GM19043 (cell line): ENCODE results near the gene OSER1.

Source experiments
- ATAC-seq: cut with Tn5 transposase; IDR thresholded peaks from one replicate; pipeline ENCODE4 v1.9.1; 2021; ENCODE audit warnings: low read depth; ENCODE audit not compliant: unreplicated experiment

Gene OSER1

DNA sequence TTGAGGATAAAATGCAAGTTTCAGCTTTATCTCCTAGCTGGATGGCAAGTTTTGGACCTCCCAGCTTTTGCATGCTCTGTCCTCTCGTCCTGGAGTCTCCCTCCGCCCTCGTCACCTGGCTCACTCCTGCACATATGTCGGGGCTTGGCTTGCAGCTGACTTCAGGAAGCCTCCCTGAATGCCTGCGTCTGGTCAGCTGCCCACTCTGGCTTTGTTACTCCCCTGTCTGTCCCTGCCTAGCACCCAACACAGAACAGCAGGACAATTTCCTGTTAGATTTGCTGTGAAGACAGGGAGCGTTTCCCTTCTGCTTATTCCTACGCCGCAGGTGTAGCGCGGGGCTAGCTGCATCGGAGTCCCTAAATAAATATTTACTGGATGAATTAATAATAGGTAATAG, 29.0 kb downstream of the OSER1 start:
- no peak for ATAC-seq

DNA sequence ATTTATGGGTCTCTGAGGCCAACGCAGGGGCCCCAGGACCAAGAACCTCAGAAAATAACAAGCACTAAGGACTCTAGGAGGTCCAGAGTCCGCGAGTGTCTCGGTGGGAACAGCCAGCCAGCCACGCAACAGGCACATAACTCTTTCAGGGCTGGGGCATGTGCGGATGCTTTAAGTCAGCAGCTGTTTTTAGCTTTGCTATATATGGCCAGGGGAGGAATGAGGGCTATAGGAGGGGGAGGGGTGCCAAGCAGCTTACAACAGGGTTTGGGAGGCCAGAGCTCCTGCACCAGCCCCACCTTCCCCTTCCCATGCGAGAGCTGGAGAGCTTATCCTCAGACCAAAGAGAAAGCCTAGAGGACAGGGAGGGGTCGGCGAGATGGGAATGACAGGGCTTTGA, 29.8 kb downstream of the OSER1 start:
- no peak for ATAC-seq

DNA sequence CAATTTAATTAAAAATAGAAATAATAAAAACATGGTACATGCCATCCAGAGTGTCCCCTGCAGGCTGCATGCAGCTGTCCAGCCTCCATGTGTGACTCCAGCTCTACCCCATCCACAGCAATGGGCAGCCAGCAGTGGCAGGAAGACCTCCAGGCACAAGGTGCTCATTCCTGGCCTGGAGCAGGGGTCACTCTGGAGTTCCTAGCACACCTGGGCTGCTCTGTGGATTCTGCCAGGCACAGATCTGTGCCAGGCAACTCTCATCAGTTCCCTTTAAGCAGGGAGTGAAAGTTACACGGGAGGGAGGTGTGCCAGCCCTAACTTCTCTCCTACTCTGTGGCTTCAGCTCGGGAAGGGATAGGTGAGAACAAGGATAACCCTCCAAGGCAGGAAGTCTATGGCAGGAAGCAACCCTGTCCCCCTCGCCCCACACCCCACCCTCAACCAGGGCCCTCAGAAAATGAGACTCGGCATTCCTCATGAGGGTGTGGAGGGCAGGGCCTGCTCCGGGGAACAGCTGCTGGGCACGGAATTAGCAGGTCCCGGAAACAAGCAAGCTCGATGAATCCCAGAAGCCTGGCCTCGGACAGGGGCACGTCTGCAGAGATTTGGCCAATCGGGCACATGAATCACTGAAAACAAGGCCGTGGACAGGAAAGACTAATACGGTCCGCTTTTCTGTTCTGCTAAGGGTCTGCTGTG, 33.6 kb downstream of the OSER1 start:
- no peak for ATAC-seq

DNA sequence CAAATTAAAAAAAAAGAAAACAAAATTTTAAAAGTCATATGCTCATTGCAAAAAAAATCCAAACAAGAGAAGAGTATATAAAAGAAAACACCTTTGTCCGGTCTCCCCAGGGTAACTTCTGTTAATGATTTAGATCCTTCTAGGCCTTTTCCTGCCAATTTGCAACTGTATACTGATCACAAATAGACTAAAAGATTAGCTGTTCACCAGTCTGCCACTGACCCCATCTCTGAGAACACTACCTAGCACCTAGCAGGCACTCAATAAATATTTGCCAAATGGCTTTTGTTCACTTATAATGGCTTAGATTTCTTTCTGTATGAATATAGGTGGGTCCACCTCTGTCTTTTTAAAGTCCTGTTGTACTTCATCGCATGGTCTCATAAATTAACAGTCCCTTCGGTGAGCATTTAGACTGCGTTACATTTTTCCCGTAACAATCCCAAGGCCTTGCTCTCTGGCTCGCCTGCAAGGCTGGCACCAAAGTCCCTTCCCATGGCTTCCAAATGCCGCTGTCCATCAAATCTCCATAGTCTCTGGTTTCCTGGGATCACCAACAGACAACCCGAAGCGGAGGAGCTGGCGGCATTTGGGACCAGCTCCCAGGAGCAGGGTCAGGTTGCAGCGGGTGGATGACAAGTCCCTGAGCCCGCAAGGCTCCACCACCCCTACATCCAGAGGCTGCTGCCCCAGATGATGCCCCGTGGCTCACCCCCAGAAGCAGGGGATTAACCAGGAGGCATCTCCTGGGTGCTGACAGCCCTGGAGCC, 35.4 kb downstream of the OSER1 start:
- ATAC-seq, result no peak

DNA sequence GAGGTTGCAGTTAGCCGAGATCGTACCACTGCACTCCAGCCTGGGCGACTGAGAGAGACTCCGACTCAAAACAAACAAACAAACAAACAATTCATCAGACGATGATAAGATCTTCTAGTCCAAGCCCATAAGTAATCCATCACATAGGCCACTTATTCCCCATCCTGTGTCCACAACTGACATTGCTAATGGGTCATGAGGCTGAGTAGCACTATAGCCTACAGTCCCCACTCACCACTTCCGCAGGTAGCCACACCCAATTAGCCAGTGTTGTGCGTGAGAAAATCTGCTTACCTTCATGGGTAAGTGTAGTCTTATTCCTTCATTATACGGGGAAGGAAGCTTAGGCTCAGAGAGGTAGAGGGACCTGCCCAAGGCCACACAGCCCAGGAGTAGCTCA, 36.7 kb downstream of the OSER1 start:
- ATAC-seq, result no peak

DNA sequence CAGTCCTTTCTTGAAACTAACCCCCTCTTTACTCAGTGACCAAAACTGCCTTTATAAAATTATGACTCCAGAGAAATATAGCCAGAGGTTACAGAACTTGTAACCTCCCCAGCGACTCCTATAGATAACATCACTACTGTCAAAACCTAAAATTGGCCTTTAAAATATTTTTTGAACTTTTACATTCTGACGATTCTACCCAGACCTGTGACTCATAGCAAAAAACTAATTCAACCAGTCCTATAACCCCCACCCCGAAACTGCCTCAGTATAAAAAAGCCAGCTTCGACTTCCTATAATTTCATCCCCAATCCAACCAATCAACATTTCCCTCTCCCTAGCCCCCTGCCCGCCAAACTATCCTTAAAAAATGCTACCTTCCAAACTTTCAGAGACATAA, 37.5 kb downstream of the OSER1 start:
- no peak for ATAC-seq

DNA sequence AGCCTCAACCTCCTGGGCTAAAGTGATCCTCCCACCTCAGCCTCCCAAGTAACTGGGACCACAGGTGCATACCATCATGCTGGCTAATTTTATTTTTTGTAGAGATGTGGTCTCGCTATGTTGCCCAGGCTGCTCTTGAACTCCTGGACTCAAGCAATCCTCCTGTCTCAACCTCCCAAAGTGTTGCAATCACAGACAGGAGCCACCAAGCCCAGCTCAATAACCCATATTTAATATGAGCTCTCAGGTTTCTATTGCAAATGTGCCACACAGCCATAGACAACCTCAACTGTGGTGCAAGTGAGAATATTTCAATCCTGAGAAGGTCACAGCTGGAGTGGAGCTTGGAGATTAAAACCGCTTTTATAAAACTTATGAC, 38.0 kb downstream of the OSER1 start:
- ATAC-seq, result no peak

DNA sequence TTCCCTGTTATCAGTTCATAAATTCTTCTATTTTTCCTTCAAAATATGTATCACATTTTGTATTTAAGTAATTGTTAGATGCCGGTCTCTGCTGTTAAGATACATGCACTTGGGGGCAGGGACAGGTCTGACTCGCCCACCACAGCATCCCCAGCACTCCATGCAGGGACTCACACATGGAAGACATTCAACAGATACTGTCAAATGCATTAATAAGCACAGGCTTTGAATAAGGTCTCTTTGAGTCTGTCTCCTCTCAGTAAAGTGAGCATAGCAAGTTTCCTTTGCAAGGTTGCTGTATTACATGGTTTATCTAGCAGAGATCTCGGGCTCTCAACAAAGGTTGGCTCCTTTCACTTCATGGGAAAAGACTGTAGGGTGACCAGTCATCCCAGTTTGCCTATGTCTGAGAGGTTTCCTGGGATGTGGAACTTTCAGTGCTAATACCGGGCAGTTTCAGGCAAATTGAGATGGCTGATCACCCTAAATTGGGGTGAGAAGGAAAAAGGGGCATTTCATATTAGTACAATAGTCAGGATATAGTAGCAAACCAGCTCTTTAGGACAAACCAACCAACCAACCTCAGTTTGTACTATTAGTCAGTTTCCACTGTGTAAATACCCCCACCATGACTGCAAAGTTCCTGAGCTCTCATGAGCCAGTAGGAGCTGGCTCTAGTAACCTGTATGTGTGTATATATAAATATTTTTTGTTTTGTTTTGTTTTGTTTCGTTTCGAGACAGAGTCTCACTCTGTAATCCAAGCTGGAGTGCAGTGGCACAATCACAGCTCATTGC, 38.6 kb downstream of the OSER1 start:
- ATAC-seq, result no peak

DNA sequence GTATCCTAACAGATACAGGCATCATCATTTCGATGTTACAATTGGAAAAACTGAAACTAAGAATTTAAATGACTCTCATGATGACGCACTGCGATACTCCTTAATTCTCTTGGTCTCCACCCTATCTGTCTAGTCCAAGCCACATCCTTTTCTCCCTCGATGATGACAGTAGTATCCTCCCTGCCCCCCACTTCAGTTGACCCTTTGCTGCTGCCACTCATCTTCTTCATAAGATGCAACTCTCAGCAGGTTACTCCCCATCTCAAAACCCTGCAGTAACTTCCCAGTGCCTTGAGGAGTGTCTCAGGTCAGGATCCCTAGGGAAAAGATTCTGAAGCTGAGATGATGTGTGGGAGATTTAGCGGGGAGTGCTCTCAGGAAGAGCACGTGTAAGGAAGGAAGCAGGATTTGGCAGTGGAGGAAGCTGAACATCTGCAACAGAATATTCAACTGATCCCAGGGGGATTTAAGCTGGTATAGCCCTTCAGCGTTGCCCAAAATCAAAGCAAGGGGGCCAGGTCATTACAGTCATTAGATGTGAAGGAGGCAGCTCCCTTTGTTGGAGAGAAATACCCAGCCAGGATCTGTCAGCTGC, 39.7 kb downstream of the OSER1 start:
- ATAC-seq, result no peak

DNA sequence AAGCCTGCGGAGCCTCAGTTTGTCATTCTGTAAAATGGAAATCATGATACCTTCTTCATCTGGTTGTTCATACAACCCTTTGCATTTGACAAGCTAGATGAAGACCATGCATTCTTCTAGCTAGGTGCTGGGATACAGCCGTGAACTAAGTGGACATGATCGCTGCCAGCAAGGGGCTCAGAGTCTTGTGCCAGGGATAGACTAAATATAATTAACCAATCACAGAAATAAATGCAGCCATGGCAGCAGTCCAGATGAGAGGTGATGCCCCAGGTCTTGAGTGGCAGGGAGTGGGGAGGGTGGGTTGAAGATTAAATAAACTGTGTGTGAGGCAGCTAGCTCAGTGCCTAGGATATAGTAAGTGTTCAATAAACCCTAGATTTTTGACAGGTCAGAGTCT, 42.8 kb downstream of the OSER1 start:
- no peak for ATAC-seq

DNA sequence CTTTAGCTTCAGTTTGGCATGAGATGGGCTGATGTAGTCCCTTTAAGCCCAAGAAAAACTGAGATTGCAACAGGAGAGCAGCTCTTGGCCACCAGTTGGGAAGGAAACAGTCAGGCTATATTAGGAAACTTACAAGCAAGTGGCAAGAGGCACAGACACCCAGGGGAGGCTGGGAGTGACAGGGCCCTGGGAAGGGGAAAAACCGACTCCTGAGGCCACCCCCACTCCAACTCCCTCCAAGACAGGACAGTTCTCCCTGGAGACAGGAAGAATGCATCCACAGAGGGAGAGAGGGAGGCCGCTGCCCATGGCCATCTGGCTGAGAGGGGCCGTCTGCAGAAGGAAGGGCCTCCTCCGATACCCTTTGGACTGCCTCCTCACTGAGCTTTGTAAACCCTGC, 44.1 kb downstream of the OSER1 start:
- ATAC-seq, result no peak

DNA sequence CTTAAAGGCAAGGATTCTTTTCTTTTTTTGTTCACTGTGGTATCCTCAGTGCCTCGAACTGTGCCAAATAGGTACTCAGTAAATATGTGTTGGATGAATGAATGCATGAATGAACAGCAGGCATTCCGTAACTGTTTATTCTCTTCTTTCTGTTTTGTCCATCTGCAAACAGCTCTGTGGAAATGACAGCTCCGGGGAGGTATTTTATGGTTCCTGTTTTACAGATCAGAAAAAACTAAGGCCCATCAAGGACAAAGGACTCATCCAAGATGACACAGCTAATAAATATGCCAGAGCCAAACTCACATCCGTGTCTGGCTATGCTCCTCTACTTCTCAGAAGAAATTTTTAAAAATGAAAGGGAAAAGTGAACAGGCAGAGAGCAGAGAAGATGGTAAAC, 44.6 kb downstream of the OSER1 start:
- no peak for ATAC-seq

DNA sequence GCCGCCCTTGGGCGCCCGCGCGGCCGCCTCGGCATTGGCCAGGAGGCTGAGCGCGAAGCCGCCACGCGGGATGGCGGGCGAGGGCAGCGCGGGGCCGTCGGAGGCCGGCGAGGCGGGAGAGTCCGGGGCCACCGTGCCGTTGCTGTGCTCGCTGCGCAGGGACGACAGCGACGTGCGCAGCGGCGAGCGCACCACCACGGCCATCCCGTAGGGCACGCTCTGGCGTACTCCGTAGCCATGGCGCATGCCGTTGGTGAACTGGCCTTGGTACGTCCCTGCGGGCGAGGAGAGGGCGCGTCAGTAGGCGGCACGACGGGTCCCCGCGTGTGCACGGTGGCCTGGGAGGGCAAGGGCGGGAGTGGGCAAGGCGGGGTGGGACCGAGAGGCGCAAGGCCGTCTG, 50.4 kb downstream of the OSER1 start:
- no peak for ATAC-seq

DNA sequence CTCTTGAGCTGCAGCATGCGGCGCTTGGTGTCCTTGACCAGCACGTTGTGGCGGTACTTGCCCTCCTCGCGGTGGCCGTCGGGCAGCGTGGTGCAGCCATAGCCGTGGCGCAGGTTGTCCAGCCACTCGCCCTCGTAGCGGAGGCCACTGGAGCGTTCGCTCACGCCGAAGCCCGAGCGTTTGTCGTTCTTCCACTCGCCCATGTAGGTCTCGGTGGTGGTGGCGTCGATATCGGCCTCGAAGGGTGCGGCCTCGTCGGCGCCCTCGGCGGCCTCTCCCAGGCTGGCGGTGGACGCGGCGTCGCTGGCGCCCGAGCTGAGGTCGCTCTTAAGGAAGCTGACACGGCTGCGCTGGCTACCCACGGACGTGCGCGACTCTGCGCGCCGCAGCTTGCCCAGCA, 50.9 kb downstream of the OSER1 start:
- no peak for ATAC-seq

DNA sequence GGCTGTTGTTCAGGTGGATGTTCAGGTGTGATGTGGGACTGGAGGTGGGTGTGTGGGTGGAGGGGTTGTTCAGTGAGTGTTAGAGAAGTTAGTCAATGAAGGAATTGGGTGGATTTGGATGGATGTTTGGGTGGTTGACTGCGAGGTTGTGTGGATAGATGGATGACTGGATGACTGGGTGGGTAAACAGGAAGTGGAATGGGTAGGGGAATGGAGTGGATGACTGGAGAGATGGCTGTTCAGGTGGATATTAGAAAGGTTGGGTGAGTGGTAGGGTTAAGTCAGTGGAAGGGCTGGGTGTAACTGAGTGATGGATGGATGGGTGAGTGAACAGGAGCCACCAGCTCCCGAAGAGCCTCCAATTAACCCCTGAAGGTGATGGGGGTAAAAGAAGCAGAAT, 51.4 kb downstream of the OSER1 start:
- ATAC-seq, result no peak

DNA sequence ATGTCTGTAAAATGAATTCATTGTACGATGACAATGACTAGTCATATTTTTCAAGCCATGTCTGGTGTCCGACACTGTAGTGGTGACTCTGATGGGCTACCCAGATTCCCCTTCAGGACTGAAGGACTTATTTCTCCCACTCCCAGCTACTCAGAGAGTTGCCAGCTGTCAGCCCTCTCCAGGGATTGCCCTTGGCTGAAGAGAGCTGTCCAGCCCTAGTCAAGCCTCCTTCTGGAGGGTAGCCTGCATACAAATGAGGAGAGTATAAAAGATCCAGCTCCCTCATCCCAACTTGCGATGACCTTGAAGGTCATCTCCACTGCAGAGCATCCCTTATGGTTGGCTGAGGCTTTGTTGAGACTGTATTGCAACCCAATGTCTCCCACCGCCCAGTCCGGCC, 53.5 kb downstream of the OSER1 start:
- ATAC-seq, result no peak

DNA sequence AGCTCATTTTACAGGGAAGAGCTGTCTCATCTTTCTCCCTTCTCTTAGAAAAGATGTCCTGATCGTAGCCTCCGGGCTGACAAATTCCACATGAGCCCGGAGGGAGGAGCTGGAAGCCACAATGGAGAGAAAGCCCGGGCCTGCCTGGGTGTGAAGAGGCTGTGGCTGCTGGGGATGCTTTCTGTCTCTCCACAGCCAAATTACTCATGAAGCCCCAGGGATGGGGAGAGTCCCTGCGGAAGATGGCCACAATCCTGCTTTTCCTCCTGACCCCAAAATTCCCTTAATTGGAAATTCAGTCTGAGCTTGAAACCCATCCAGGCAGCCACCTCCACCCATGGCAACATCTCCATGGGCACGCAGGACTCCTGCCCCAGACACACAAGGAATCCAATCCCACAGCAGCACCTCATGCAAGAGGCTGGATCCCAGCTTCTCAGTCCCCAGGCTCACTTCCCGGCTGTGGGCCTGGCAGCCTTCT, 56.0 kb downstream of the OSER1 start:
- no peak for ATAC-seq

DNA sequence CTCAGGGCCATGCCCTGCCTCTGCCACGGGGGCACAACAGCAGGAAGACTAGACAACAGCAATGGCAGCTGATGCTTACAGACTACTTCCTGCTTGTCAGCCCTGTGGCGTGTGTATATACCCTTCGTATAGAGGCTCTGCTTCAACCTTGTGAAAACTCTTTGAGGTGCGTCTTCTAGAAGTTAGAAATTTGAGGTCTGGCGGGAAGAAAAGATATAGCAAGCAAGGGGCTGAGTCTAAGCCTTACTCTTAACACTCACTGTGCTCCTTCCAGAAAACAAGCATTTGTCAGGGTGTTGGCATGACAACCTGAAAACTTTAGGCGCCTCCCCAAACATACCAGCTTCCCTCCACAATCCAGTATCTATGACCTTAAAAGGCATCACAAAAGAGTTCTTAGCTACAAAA, 56.9 kb downstream of the OSER1 start:
- no peak for ATAC-seq

DNA sequence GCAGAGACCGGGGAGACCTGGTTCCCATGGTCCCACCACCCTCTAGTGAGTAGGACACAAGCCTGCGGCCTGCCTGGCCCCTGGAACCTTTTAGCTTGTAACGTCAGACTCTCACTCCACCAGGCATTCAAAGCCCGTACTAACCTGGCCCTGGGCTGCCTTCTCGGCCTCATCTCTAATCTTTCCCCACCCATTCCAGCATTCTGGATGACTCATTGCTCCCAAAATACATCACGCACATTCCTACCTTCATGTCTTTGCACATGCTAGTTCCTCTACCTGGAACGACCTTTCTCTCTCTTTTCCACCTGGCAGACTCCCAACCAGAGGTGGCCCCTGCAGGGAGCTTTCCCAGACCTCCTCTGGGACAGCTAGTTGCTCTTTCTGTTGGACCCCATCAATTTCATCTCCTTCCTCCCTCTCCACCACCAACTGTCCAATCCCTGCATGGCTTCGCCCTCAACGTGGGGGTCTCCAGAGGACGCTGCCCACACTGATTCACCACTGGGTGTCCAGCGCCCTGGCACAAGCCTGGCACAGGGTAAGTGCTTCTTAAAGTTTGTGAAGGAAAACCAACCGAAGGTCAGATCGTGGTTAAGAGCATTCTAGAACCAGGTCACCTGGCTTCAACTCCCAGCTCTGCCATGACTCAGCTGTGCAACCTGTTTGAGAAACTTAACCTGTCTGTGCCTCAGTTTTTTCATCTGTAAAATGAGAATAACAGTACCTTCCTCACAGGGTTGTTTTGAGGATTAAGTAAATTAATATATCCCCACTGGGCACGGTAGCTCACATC, 58.8 kb downstream of the OSER1 start:
- no peak for ATAC-seq

DNA sequence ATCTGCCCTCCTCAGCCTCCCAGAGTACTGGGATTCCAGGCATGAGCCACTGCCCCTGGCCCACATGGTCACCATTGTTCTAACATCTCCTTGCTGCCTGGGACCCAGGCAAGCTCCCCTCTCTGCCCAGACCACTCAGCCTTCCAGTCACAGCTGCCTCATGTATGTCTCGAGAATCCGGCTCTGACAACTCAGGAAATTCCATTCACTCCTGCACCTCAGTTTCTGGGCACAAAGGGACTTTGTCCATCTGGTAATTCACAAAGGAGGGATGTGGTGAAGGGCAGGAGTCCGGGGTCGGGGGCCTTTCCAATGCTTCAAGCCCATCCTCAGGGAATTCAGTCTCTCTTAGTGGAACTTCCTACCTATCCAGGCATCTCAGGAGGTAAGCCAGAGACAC, 64.3 kb downstream of the OSER1 start:
- ATAC-seq, result no peak
